Stimulated activated CD4-positive, alpha-beta T cell treated with anti-CD3 and anti-CD28 coated beads, Interleukin-2, amount 100 ng/mL, for 4 hours (primary cell): Measurements from ENCODE around the gene ADGRD2.

Experiments used
- DNase-seq: peaks from one replicate; pipeline ENCODE4 v3.0.0-alpha.2; 2020; ENCODE audit warnings: low read depth

The ADGRD2 gene

DNA sequence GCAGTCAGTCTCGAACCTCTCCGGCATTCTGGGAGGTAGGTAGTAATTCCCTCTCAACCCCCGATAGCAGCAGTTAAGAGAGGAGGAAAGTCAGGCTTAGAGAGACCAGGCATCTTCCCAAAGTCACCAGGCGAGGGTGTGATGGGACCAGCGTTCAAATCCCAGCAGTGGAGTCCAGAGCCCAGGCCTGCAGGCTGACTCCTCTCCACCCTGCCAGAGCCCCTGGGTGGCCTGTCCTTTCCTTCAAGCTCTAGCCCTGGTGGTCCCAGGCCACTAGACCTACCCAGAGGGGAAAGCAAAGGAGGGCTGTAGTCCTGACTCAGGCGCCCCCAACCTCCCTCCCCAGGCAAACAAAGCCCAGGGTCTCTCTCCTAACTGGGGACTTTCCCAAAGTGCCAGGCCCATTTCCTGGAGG, 61.2 kb downstream of the ADGRD2 start:
- DNase-seq, result no peak

DNA sequence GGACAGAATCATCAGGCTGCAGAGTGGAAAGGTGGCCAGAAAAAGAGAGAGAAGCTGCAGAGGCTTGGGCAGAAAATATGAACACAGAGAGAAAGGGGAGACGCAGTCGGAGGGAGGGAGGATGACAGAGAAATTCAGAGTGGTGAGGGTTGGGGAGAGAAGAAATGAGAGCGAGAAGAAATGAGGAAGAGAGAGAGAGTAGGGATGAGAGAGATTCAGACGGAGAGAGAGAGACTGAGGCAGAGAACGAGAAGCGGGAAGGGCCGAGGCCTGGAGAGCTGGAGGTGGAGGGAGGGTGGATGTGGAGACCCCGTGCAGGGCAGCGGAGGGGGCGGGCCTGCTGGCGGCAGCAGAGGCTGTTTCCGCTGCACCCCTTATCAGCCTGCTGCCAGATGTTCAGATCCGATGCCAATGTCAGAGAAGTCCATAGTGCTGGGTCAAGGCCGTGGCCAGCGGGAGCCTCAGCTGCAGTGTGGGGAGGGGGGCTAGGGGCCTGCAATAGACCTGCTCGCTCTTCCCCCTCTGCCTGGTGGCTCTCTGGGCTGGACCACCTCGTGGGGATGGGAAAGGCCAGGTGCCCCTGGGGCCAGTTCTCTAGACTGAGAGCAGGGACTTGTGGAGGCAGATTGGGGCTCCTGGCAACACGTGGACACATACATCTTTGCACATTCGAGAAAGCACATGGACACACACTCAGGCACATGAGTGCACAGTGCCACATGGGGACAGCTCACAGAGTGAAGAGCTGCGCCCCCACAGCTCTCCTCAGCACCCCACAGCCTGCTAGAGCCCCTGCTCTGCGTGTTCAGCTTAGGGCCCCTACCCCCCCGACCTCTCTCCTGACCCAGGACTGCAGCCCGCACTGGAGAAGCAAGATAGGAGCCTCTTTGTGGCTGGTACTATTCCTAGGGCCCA, 61.9 kb downstream of the ADGRD2 start:
- DNase-seq, result no peak

DNA sequence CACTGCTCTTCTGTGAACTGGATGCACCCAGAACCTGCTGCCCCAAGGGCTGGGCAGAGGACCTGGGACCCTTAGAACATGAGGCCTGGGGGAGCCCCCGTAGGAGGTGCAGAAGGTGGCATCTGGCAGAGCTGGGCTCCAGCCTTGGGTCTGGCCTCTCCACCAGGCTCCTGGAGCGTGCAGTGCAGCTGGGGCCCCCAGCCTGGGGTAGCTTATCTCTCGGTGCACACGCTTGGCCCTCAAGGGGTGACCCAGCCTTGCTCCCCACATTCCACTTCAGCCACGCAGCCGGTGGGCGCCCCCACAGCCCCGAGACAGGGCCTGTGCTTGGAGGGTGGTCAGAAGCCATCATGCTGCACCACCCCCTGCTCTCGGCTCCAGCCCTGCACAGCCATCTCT, 62.6 kb downstream of the ADGRD2 start:
- DNase-seq, result no peak

DNA sequence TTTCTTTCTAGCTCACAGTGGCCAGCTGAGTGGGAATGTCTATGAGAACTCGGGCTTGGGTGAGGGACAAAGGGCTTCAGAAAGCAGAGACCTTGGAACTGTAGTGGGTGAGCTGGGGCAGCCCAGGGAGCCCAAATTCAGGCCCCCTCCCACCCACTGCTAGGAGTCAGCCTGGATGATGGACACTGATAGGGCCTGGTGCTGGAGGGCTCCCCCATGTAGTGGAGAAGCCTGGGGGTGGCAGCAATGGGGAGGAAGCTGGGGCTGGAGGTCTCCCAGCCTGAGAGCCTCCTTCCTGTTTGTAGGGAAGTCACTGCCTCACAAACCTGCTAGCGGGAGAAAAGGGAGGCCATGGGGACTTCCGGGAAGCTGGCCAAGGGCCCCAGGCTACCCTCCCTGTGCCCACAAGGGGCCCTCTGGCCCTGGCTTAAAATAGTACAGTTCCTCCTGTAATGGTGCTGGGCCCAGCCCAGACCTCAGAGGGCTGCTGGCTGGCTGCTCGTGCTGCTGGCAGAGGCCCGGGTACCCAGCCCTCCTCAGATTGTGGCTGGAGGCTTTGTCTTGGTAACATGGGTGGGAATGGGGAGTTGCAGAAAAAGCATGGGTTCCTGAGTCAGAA, 63.2 kb downstream of the ADGRD2 start:
- no peak for DNase-seq

DNA sequence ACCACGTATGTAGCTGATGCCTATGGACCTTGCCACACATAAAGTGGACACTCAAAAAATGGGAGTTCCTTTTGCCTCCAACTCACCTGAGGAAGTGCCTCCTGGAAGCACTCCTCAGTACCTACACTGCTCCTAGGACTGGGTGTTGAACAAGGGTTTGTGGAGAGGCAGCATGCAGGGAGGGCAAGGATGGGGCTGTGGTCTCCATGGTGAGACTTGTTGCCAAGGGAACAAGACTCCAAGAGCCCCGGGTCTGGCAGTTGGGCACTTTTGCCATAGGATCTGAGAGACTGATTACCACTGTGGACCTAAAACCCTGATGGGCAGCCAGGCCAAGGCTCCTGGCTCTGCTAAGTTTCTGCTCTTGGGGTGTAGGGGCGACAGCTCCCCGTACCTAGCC, 63.9 kb downstream of the ADGRD2 start:
- DNase-seq, result no peak

DNA sequence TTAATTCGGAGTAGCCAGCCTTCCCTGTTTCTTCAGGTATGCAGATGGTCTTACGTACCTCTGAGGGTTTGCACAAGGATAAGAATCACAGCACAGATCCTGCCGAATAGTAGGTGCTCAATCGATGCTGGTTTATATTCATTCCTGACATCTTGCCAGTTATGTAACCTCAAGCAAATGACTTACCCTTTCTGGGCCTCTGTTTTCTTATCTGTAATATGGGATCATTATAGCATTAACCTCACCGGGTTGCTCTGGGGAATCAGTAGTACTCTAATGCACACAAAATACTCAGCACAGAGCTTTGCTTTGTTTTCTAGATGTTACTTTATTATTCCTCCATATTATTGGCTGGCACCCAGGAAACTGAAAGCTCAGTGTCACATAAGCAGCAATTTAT, 64.6 kb downstream of the ADGRD2 start:
- no peak for DNase-seq

DNA sequence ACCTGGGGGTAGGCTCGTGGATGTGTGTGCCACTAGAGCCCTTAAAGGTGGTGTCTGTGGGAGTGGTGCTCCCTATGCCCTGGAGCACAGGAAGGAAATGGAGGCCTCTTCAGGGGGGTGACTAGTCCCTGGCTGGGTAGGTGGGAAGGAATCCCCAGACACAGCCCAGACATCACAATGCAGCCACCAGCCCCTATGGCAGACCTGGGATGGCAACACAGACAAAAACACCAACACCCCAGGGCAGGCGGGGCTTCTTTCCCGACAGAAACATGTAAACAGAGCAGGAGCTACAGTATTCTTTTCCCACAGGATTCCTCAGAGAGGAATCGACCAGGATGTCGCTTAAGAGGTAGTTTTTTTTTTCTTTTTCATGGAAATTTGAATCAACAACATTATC, 67.3 kb downstream of the ADGRD2 start:
- no peak for DNase-seq

DNA sequence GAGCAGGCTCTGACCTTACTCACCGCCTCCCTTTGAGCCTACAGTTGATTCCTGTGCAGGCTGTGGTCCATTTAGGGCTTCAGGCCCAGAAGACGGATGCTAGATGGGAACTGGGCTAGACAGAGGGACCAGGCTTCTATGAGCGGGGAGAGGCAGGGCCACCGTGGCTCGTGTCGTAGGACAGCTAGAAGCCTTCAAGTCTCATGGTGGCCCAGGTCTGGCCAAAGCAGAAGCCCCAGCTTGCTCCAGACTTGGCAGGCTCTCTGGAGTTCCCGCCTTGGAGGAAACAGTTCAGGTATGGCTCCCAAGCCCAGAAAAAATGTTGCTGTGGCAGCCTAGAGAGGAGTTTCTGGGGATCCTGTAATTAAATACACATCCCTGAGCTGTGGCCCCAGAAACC, 67.9 kb downstream of the ADGRD2 start:
- no peak for DNase-seq

DNA sequence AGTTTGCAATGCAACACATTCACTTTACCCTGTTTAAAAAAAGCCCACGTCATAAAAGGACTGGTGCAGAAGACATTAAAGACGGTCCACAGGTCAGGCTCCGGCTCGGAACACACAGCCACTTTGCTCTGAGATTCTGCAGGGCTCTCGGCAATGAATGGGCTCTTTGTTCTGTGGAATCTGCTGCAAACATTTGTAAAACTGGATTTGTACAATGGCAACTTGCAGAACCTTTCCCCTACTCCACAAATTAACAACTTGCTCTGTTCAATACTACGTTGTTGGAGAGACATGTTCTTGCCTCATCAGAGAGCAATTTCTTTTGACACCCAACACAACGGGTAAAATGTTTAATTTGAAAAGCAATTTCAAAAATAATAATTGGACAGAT, 70.0 kb downstream of the ADGRD2 start:
- DNase-seq, result no peak

DNA sequence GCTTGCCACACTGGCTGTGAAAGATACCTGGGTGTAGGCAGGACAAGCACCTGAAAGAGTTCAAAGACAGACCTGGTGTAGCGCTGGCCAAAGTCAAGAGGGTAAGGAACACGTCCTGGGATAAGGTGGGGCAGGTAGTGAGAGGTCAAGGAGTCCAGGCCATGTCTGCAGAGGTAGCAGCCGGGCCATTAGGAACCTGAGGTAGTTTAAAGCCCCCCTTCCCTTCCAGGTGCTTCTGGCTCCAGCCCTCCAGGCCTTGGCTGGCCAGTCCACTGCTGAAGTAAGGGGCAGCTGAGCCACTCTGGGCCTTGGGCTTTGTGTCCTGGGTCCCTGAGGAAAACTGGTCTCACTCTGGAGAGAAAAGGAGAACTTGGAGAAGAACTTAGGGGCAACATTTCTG, 70.9 kb downstream of the ADGRD2 start:
- DNase-seq, result no peak

DNA sequence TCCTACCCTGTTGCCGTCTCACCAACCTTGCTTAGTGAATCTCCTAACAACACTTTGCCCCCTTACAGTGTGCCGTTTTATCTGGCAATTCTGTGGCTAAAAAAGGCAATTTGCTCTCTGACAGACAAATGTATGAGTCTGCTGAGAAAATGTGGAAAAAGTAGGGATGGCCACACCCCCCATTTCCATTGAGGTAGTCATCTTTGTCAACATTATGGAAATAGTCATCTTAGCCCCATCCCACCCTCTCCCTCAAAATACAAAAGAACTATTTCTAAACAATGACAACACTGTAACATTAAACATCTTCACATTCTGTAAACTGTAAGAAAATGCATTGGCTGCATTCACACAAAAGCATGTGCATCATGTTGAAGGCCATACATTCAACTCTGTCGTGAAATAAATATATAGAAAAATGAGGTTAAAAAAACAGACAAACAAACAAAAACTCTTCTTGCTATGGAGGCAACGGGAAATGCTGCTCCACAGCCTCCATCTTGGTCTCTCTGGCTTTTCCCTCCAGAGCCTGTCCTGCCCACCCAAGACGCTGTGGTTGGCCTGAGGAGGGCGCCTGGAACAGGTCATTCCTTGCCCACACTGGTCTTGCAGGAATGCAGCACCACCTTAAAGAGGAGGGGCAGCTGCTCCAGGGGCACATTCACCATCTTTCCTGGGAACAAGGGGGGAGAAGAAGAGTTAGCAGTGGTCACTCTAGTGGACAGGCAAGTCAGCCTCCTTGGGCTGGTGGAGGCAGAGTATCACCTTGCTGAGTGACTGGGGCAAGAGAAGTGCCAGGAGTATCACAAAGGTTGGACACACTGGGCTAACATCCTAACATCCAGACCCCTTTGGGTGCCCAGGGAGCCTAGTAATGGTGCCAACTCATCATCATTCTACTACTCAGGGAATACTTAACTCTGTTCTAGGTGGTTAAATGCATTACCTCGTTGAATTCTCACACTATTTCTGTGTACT, 72.2 kb downstream of the ADGRD2 start:
- no peak for DNase-seq

DNA sequence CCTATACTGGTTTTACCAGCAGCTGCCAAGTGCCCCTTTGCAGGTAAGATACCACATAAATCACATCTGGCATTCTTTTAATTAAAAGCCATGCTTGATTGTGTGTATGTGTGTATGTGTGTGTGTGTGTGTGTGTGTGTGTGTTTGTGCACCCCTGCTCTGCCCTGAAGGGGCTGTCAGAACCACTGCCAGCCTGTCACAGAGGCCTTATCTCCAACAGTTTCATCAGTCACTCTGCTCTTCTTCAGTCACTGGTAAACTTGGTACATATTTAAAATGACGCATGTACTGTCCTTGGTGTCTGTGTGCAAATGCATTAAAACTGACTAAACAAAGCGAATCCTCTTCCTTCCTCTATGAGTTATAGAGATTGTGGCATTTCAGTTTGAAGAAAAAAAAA, 75.9 kb downstream of the ADGRD2 start:
- no peak for DNase-seq

DNA sequence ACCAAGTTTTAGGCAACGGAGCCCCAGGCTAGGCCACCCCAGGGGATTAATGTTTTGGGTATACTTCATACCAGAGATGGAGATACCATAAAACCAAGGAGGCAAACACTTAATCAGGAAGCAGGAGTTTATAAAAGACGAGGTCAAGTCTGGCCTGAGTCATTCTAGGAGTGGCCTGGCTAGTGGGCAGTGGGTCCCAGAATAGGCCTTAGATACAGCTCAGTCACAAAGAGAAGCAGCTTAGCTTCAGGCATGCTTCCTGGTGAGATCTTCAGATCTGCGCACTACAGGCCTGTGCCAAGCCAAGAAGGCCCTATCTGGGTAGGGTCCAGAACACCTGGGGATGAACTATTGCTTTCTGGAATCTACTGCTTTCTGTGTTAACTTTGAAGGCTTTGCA, 77.5 kb downstream of the ADGRD2 start:
- no peak for DNase-seq
